Measurements from ENCODE around the gene GNG12.

- no peak for TF ChIP-seq CTCF (conservative IDR thresholded peaks at IDR 0.05; ENCODE audit: low read depth, low read length)
- no peak for TF ChIP-seq EZH2 (IDR thresholded peaks at IDR 0.05; ENCODE audit: low read length, unreplicated experiment)
- no peak for TF ChIP-seq EZH2phosphoT487 (IDR thresholded peaks at IDR 0.05; ENCODE audit: borderline replicate concordance, low read length)
Observed at GRCh38 chr1:67882196-67882958, 49.1 kb upstream of the GNG12 start.
